NK-92 (cell line): Measurements from ENCODE around the gene CD34.

Source experiments
- DNase-seq: peaks from one replicate; lab custom pipeline; 2025; ENCODE audit not compliant: unreplicated experiment; lab: John Stamatoyannopoulos, UW

CD34 gene

GRCh38 chr1:207857447-207857846 lies 53.5 kb downstream of the CD34 start:
- DNase-seq = no peak

DNA sequence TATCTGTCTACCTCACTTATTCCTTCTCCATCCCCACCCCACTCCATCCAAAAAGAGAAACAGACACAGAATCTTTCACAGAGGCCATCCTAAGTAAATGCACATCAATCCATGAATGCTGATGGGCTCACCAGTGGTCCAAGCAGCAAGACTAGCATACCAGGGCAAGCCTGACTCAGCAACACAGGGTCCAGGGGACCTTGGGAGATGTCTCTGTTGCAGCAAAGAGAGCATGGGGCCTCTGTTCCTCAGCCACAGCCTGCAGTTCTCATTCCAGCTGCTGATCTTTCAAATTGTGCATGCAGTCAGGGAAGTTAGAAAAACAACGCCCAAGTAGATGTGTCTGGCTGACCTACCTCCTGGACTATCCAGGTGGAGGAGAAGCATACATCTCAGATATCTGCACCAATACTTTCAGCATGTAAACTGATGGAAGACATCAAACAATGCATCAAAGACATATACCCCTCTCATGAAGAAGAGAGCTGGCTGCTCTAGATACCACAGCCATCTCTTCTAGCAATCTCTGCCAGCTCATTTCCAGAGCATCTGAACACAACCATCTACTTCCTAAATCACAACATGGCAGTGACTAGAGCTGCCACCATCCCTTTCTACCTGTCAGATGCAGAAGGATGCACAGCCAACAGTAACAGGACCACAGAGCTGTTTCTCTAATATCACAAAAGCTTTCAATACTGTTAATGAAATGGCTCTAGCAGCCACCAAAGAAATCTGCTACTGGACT lies 54.5 kb downstream of the CD34 start:
- DNase-seq = no peak

DNA sequence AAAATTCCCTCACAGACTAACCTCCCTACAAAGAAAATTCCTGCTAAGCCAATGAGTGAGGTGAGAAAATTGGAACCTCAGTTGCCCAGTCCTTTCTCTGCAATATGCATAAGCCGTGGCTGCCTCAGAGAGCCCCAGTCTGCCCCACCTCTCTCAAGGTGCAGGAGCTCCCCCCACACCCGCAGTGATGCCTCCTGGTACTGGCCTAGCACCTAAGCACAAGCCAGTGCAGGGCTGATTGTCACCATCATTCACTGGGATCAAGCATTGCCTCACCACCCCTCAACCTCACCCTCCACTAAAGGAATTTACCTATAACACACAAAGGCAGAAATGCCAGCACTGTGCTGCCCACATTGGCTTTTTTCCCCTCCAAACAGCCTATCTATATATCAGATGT lies 56.9 kb downstream of the CD34 start:
- no peak for DNase-seq

- DNase-seq = no peak
Measured at GRCh38 chr1:207853372-207853757, 57.6 kb downstream of the CD34 start.

DNA sequence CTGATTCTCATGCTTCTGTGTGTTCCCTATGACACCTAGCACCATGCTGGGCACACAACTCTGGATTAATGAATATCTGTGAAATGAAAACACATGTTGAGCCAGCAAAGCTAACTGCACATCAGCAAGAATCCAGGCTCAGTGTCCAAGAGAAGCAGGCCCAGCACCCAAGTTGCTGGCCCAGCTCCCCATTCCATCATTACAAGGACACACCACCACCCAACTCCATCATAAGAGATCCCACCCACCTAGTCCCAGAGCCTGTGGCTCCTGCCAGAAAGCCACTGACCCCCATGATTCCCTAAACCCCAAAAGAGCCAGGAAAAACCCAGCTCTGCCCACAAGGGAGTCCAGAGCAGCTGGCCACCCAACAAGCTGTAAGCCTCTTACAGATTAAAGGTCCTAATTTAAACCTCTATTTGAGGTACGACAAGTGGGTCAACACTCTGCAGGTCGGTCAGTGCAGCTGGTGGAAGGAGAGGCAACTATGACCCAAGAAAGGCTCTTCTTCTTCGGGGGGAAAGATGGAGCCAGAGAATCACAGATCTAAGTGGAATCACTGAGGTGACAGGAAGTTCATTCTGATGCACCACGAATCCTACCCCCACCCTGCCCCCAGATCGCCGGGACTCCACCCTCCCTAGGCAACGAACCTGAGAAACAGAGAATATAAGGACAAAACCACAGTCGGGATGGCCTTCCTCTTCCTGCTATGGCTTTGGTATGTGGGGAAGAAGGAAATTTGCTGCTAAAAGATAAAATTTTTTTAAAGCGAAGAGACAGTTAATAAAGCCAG lies 58.2 kb downstream of the CD34 start:
- DNase-seq = no peak

DNA sequence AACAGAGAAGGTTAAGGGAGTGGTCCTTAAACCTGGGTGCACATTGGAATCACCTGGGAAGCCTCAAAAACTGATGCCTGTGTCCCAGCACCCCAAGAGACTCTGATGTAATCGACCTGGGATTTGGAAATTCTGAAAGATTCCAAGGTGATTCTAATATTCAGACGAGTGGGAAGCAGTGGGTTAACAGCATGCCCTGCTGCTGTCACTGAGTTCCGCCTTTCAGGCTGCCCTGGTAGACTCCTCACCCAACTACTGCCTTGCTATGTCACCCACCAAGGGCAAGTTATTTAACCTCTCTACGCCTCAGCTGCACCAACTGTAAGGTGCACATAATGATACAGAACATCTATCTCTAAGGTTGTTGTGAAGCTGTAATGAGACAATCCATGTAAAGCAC lies 59.2 kb downstream of the CD34 start:
- DNase-seq = no peak

- DNase-seq = no peak
Measured at GRCh38 chr1:207850621-207851407, 60.1 kb downstream of the CD34 start.

DNA sequence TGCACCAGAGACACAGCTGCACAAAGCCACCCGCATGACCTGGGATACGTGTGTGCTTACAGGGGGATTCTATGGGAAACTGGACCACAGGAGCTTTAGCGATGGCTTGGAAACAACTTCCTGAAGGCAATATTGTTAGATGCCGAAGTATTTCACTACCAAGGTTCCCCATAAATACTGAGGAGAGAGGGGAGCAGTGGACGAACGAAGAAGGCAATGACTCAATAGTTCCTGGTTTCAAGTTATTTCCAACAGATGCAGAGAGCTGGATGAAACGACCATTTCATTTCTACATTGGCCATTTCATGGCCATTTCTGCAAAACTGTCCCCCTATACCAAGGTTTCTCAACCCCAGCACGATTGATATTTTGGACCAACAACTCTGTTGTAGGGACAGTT lies 61.3 kb downstream of the CD34 start:
- DNase-seq = no peak

DNA sequence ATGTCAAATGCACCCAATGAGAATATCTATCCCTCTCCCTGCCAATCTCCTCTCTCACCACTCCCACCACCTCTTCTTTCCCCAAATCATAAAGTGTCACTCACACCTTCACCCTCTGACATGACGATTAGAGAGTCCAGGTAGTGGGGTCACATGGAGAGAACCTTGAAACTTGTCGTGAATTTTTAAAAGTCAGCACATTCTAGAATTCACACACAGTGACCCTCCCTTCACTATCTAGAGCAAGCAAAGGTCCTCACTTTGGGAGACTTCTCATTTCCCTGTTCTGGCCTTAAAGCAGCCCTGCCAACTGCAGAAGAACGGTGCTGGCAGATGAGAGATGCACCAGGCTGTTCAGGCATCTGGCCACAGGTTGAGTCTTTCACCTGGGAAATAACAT lies 61.9 kb downstream of the CD34 start:
- no peak for DNase-seq

DNA sequence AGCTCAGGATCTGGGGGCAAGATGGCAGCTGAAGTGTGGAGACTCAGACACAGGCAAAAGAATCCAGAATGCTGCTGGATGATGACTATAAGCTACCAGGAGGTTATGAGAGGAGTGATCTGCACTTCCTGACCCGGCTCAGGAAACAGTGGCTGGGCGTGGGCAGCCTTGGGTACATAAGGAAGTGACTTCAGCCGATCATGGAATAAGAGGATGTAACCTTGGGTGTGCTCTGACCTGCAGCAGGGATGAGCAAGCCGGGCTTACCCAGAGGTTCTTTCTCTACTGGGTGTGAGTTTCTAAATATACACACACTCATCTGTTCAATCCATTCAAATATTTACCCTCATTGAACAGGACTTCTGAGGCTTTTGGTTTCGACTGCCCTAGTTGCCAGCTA lies 62.7 kb downstream of the CD34 start:
- no peak for DNase-seq

DNA sequence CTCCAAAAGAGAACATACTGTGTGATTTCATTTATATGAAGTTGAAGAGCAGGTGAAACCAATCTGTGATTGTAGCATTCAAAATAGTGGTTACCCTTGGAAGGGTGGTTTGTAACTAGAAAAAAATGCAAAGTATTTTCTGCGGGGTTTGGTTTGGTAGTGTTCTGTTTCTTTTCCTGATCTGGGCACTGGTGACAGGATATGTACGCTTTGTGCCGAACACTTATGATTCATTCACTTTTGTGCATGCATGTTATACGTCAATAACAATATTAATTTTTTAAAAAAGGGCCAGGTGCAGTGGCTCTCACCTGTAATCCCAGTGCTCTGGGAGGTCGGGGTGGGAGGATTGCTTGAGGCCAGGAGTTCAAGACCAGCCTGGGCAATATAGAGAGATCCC lies 63.8 kb downstream of the CD34 start:
- DNase-seq = no peak

DNA sequence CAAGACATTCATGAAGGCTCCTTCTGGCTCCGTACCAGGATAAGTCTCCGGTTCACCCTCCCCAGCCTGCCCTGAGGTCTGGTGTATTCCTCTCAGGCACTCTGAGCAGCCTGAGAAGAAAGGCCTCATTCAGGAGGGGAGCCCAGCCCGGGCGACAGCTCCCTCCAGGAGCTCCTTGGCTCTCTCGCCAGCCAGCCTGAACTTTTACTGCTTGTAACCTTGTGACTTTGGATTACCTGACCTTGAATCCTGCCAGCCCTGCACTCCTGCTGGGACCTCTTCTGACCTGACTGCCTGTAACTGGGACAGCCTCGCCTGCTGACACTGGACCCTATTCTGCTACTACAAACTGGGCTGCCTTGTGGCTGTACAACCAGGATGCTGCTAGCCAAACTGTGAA lies 65.8 kb downstream of the CD34 start:
- no peak for DNase-seq

DNA sequence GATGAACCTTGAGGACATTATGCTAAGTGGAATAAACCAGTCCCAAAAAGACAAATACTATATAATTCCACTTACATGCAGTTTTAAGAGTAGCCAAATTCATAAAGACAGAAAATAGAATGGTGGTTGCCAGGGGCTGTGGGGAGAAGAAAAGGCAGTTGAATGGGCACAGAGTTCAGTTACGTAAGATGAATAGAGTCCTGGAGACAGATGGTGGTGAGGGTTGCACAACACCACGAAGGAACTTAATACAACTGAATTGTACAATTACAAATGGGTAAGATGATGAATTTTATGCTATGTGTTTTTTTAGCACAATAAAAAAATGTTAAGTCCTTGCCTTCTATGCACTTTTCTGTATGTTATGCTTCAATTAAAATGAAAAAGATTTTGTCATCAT lies 66.6 kb downstream of the CD34 start:
- DNase-seq = no peak

GRCh38 chr1:207842506-207842905 lies 68.4 kb downstream of the CD34 start:
- no peak for DNase-seq

- no peak for DNase-seq
Measured at GRCh38 chr1:207841901-207842300, 69.0 kb downstream of the CD34 start.

- no peak for DNase-seq
Measured at GRCh38 chr1:207841293-207841692, 69.6 kb downstream of the CD34 start.

GRCh38 chr1:207840380-207840779 lies 70.5 kb downstream of the CD34 start:
- no peak for DNase-seq

DNA sequence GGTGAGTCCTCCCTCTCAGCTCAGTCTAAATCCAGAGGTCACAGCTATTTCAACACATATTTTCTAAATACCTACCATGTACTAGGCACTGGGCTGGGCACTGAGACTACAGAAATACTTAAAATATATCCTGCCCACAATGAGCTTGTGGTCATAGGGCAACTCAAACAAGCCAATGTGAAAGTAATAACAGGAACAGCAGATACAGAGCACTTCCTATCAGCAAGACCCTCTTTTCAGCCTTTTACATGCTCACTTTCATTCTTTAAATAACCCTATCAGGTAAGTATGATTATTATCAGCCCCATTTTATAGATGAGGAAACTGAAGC lies 71.9 kb downstream of the CD34 start:
- no peak for DNase-seq

DNA sequence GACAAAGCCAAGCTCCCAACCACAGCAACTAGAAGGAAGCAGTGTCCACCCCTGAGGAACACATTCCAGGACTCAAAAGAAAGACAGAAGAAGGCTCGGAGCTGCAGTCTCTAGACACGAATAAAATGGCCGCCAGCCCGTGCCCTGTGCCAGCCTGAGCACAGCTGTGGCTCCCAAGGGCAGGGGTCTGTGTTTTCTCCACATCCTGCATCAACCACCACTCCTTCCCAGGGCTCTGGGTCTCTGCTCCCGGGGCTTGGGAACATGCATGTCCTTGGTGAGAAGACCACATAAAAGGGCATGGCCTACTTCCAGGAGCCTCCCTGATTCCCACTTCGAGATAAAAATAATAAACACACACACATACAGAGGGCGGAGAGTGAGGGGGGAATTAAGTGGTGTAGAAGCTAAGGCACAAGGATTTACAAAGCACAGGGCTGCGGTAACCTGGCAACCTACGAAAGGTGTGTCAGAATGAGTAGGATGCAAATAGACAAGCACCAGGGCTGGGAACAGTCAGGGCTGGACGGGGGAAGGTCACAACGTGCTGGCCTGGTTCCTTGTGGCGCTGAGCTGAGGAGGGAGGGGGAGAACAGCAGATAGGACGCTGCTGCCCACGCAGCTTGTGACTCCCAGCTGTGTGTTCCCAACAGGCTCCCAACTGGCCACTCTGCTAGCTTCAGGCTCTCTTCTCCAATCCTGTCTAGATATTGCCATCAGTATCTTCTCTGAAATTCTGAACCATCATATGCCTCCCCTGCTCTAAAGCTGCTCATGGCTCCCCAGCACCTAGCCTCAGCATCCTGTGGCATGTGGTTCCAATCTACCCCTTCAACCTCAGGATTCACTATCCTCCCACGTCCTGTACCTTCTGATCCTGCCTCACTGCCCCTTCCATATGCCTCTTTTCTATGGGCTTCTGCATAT lies 72.5 kb downstream of the CD34 start:
- DNase-seq = no peak

- DNase-seq = no peak
Measured at GRCh38 chr1:207837673-207838072, 73.3 kb downstream of the CD34 start.
